ENCODE measurements around the gene PYCARD. TPM values are rescaled to one million over a fixed set of nuclear protein-coding genes. Genes with fewer than 3 reads are reported as not detected.

The PYCARD gene
- total RNA-seq, 1 donor from 2014 or later, result 20.3 TPM

DNA sequence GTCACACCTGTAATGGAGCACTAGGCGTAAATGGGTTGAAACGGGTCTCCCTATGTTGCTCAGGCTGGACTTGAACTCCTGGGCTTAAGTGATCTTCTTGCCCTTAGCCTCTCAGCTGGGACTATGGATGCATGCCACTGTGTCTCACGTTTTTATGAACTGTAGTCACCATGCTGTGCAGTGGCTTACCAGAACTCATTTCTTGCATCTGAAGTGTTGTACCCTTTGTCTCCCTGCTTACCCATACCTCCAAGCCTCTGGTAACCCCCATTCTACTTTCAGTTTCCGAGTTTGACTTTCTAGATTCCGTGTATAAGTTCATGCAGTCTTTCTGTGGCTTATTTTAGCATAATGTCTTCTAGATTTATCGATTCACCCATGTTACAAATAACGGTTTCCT, 7.7 kb downstream of the PYCARD start:
- no peak for ATAC-seq
- intact Hi-C loops (cut with DNase I), result no loop called here
- no peak for DNase-seq (ENCODE audit: low spot score)

DNA sequence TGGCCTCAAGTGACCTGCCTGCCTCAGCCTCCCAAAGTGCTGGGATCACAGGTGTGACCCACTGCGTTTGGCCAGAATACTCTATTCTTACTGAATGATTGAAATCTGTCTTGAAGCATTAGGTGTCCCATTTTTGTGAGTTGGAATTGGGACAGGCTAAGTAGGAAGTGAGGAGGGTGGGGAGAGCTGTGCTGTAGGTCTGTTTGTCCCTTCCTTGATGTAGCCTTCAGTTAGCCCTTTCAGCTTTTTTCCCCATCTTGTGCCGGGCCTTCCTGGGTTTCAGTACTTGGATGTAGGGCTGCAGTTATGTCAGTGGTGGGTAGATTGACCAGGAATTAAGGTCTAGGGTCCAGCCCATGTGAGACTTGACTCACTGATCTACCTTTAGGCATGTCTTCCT, 8.7 kb downstream of the PYCARD start:
- intact Hi-C loops (cut with DNase I), result no loop called here
- ATAC-seq, result no peak
- no peak for DNase-seq (ENCODE audit: low spot score)

DNA sequence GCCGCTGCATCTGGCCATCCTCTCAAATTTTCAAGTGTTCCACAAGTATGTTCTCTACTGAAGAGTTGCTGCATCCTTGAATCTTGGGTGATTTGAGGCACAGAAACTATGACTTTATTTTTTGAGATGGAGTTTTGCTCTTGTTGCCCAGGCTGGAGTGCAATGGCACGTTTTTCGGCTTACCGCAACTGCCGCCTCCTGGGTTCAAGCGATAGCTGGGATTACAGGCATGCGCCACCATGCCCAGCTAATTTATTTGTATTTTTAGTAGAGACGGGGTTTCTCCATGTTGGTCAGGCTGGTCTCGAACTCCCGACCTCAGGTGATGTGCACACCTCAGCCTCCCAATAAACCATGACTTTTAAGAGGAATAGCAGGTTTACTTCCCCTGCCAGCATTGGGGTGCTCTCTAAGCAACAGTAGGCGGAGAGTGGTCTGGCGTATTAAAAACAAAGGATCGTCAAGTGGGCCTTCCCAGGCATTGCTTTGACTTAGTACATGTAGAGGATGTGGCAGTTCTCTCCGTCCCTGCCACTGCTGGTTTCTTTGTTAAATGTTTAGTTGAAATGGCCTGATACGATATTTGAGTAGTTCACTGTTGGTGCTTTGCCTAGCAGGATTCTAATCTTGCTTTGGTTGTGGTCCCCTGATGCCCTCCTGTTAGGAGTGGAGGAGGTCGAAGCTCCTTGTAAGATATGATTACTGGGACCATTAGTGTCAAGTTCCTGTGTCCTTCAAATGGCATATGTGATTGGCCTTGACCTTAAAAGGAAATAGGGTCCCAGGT, 9.5 kb downstream of the PYCARD start:
- DNase-seq (ENCODE audit: low spot score) (no peak), ATAC-seq (no peak)
- intact Hi-C loops (cut with DNase I), result no loop called here

DNA sequence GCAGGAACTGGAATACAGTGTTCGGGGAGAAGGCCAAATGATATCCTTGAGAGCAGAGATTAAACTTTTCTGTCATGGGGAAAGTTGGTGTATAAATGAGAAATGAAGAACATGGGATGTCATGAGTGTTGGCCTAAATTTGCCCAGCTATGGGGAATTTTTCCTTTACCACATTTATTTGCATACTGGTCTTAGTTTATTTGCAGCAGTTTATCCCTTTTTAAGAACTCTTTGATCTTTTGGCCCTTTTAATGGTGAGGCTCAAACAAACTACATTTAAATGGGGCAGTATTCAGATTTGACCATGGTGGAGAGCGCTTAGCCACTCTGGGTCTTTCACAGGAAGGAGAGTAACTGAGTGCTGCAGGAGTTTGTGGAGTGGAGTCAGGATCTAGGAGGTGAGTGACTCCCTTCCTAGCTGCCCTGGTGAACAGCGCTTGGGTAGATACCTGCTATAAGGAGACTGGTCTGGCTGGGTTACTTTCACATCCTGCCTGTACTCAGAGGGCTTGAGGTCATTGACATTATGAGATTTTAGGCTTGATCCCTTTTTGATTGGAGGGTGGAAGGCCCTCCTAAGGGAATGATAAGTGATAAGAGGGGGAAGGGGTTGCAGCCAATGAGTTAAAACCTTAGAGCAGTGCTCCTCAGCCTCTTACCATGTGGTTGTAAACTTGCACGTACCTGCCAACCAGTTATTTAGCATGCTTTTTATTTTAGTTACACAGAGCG, 10.7 kb downstream of the PYCARD start:
- no peak for DNase-seq (ENCODE audit: low spot score)
- no peak for ATAC-seq
- intact Hi-C loops (cut with DNase I), result no loop called here

GRCh38 chr16:31190818-31191444, 11.6 kb downstream of the PYCARD start:
- ATAC-seq, result no peak
- DNase-seq (ENCODE audit: low spot score), result no peak
- intact Hi-C loops (cut with DNase I), result no loop called here

GRCh38 chr16:31190061-31190460, 12.5 kb downstream of the PYCARD start:
- DNase-seq (ENCODE audit: low spot score) (no peak), ATAC-seq (no peak)
- intact Hi-C loops (cut with DNase I), result no loop called here

DNA sequence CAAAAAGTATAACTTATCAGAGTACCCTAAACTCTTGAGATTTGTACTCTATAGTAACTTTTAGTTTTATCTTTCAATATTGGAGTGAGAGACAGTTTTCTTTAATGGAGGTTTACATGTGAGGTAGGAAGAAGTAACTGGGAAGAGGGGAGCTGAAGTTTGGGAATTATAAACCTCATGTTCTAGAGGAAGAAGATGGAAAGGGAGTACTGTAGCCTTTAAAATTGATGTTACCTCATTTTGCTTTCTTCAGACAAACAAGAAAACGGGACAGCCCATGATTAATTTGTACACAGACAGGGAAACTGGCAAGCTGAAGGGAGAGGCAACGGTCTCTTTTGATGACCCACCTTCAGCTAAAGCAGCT, 13.2 kb downstream of the PYCARD start:
- ATAC-seq (no peak), DNase-seq (ENCODE audit: low spot score) (no peak)
- intact Hi-C loops (cut with DNase I), result no loop called here

DNA sequence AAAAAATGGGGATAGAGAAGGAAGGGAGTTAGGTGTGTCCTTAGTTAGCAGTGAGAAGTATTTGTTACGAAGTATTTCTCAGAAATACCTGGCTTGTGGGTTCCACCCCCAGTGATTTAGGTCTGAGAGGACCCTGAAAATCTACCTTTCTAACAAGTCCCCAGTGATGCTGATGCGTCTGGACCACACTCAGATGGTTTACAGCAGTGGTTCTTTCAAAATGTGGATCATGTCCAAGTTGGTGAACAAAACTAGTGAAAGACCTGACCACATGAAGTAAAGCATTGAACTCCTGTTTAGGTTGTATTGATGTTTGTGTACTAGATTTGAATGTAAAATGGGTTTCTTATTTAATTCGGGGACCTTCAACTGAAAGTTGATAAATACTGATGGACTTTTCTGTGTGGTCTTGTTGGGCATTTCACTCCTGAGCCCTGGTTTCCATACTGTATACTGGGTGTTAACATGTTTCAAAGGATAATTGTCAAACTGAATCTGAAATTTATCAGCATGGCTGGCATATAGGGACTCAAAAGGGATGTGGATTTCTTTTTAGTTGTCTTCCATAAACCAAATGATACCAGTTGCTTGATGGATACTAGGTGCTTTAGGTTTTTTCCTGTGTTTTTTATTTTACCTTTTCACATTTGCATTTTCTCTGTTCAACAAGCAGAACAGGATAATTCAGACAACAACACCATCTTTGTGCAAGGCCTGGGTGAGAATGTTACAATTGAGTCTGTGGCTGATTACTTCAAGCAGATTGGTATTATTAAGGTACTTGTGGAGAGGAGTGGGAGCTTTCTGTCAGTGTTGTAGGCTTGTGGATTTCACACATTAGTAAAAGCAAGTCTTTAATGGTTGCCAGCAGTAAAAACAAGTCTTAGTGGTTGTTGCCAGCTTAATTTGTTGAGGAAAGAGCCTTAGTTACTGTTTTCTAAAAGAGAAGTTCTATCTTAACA, 13.8 kb downstream of the PYCARD start:
- intact Hi-C loops (cut with DNase I), result no loop called here
- no peak for DNase-seq (ENCODE audit: low spot score)
- no peak for ATAC-seq

- DNase-seq (ENCODE audit: low spot score) (no peak), ATAC-seq (no peak)
- intact Hi-C loops (cut with DNase I), result no loop called here
Observed at GRCh38 chr16:31187808-31188189, 14.8 kb downstream of the PYCARD start.

GRCh38 chr16:31186930-31187807, 15.4 kb downstream of the PYCARD start:
- intact Hi-C loops (cut with DNase I), result no loop called here
- no peak for ATAC-seq

GRCh38 chr16:31186176-31186575, 16.4 kb downstream of the PYCARD start:
- no peak for ATAC-seq
- DNase-seq (ENCODE audit: low spot score), result no peak
- intact Hi-C loops (cut with DNase I), result no loop called here

More at GRCh38 chr16:31186930-31187807, 15.4 kb downstream of the PYCARD start:
- DNase-seq (ENCODE audit: low spot score), result no peak

GRCh38 chr16:31185339-31185738, 17.2 kb downstream of the PYCARD start:
- DNase-seq (ENCODE audit: low spot score) (no peak), ATAC-seq (no peak)
- intact Hi-C loops (cut with DNase I), result no loop called here

DNA sequence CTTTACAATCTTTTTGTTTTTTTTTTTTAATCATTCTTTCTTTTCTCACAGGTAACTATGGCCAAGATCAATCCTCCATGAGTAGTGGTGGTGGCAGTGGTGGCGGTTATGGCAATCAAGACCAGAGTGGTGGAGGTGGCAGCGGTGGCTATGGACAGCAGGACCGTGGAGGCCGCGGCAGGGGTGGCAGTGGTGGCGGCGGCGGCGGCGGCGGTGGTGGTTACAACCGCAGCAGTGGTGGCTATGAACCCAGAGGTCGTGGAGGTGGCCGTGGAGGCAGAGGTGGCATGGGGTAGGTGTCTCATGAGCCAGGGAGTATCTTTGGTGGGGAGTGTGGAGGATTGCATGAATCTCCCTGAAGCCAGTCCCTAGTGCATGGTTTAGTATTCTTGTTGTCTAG, 17.7 kb downstream of the PYCARD start:
- ATAC-seq (no peak), DNase-seq (ENCODE audit: low spot score) (no peak)
- intact Hi-C loops (cut with DNase I), result no loop called here

- ATAC-seq (no peak), DNase-seq (ENCODE audit: low spot score) (no peak)
- intact Hi-C loops (cut with DNase I), result no loop called here
Observed at GRCh38 chr16:31183432-31184428, 18.8 kb downstream of the PYCARD start.

GRCh38 chr16:31182391-31182790, 20.2 kb downstream of the PYCARD start:
- DNase-seq (ENCODE audit: low spot score), result no peak
- intact Hi-C loops (cut with DNase I), result no loop called here
- ATAC-seq, result no peak

DNA sequence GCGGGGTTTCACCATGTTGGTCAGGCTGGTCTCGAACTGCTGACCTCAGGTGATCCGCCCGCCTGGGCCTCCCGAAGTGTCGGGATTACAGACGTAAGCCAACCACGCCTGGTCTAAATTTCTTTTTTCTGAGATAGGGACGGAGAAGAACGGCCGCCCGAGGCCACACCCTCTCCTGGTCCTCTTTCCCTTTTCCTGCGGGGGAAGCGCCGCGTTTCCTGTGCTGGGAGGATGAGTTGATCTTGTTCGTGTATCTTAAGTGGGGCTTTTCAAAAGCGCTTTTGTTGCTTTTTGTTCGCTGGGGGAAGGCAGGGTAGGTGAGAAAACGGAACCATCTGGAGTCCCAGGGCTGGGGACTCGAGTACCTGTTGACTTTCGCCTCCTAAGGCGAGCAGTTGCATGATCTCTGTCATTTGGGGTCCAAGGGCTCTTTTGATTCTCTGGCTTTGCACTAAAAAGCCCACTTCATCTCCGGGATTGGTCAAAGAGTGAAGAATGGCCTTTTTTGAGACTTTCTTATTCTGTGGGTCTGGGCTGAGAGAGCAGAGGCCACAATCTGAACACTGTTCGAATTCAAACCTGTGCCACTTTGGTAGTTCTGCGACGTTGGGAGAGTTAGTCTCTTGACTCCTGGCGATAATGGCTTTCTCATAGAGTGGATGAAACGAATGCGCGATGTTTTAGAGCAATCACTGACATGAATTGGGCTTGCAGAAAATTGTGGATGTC, 21.3 kb downstream of the PYCARD start:
- intact Hi-C loops (cut with DNase I), result no loop called here
- ATAC-seq (no peak), DNase-seq (ENCODE audit: low spot score) (peak; percentile 70)

Data from sciatic nerve (tissue), 2 donors.